ENCODE data around the gene SAP30BP.

Gene SAP30BP

DNA sequence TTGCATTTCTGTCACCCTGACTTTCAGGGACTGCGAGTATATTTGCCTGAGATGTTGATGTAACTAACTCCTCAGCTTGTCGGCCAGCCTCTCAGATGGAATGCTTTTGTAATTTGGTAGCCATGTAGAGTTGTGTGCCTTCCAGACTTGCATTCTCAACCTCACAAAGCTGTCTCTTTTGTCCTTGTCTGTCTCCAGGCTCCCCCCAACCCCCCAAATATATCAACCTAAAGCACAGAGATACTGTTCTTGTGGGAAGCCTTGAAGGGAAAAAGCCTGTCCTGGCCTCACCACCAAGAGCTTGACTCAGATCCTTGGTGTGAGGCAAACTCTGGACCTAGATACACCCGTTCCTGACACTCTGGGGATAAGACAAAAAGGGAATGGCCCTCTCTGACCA, 18.4 kb downstream of the SAP30BP start:
- no peak for DNase-seq (ENCODE audit: low read depth in 2 of 2)

DNA sequence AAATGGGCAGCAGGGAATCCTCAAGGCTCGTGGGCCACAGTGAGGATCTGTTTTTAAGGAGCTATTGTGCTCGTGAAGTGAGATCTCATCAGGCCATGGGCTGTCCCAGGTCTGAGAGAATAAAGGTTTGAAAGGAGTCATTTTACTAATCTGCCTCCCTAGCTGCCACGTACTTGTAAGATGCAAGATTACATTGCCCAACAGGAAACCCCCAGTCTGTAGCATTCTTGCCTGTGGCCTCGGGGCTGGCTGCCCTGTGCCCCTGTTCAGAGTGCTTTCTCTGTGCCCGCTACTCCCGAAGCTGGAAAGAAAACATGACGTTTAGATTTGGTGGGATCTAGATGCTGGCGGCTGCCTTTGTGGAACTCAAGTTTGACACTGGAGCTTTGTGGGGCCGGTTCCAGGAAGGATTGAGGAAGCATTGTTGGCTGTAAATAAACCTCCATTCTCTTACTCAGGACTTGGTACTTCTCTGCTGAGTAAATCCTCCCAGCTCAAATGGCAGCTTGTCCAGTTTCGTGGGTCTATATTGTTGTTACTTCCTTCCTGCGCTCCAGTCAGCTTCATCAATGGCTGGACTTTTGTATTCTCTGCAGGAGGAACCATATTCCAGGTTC, 21.2 kb downstream of the SAP30BP start:
- DNase-seq (ENCODE audit: low read depth in 2 of 2) = no peak

- DNase-seq (ENCODE audit: low read depth in 2 of 2) = no peak
These were observed 22.3 kb downstream of the SAP30BP start for GRCh38 chr17:75689441-75689873.

- DNase-seq (ENCODE audit: low read depth in 2 of 2) = peak in 1 of 2 donors; percentile 35
These were observed 24.2 kb downstream of the SAP30BP start for GRCh38 chr17:75691371-75691791.

DNA sequence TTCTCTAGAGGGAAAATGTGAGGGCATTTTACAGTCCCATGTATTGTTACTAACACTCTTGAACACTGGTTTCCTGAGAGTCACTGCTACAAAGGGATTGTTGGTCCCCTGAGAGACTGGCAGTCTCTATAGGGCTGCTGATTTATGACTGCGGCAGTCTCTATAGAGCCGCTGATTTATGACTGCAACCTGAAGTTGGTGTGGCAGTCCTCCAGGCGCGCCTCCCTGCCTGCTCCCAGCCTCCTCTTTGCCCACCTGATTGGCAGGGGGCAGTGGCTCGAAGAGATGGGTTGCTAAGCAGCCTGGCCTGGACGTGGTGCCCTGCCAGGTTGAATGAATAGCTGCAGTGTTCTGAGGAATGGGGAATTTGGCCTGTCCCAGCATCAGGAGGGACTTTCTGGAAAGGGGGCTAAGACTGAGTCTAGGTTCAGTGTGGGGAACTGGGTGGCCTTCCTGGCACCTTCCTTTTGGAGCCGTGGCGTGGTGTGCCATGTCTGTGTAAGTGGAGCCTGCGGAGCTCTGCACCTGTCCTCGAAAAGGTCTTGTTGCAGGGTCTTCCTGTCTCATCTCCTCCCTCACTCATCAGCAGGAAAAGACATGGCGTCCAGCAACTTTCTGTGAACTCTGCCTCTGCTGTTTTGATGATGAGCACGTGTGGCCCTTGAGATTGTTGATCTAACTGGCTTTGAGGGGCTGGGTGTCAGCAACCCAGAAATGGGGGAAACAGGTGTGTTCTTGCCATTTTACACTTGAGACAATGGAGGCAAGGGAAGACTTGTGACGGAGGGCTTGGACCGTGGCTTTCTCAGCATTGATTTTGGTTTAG, 24.9 kb downstream of the SAP30BP start:
- DNase-seq (ENCODE audit: low read depth in 2 of 2) = no peak

- DNase-seq (ENCODE audit: low read depth in 2 of 2) = no peak
These were observed 25.8 kb downstream of the SAP30BP start for GRCh38 chr17:75692976-75693375.

- no peak for DNase-seq (ENCODE audit: low read depth in 2 of 2)
These were observed 26.7 kb downstream of the SAP30BP start for GRCh38 chr17:75693500-75694481.

- no peak for DNase-seq (ENCODE audit: low read depth in 2 of 2)
These were observed 27.4 kb downstream of the SAP30BP start for GRCh38 chr17:75694536-75694935.

DNA sequence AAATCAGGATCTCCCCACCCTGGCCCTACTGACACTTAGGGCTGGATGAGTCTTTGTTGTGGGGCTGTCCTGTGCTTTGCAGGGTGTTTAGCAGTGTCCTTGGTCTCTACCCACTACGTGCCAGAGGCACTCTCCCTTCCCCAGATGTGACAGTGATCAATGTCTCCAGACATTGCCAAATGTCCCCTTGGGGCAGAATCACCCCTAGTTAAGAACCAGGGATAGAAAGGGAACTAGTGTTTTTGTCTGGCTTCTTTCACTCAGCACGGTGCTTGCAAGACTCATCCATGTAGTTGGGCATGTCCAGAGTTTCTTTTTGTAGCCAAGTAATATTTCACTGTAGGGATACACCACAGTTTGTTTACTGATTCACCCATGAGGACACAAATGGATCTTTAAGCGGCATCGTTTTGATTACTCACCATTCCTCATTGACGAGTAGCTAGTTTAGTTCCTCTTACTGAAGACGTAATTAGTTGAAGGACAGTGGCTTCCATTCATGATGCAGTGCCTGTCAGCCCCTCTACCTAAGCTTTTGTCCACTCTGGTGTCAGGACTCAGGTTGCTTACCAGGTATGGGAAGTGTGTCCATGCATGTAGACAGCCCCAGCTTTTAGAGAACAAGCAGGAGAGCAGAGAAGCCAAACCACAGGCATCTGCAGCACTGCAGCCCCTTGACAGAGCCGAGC, 28.1 kb downstream of the SAP30BP start:
- DNase-seq (ENCODE audit: low read depth in 2 of 2) = no peak

DNA sequence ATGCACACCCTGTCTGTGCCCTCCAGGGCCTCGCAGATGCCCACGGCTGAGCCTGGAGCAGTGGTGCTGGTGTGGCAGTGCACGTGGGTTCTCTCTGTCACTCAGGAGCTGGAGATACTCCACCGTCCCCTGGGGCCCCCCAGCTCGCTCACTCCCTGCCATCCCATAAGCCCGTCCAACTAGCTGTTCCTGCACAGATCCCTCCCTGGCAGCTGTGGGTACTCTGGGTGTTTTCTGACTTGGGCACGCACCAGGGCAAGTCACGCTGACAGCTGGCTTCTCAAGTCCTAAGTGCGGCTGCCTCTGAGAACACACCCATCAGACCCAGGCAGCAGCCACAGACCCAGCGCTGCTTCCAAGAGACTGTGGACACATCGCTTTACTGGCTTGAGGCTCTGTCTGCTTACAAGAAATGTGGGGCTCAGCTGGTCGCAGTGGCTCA, 28.7 kb downstream of the SAP30BP start:
- DNase-seq (ENCODE audit: low read depth in 2 of 2) = no peak

DNA sequence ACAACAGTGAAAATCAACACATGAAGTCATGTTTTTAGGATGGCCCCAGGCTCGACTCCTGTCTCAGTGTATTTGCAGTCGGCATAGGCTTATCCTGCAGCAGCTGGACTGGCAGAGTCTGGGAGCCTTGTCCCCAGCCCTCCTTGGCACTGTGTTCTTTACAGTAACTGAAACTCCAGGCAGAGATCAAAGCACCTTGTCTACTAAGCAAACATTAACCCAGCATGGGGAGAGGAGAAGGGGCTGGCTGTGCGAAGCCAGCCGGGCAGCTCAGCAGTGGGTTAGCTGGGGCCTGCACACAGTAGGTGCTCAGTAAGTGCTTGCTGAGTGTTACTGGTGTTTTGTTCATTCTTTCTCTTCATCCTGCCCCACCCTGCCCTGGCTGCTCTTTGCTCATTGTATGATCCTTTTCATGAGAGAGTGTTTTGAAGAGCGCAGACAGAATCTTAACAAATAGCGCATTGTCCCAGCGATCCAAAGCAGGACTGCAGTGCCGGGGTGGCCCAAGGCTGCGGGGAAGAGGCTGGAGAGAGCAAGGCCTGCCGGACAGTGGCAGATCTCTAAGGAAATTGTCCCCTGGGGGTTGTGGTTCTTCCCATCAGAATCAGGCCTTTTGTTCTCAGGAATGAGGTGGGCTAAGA, 30.6 kb downstream of the SAP30BP start:
- DNase-seq (ENCODE audit: low read depth in 2 of 2) = no peak

DNA sequence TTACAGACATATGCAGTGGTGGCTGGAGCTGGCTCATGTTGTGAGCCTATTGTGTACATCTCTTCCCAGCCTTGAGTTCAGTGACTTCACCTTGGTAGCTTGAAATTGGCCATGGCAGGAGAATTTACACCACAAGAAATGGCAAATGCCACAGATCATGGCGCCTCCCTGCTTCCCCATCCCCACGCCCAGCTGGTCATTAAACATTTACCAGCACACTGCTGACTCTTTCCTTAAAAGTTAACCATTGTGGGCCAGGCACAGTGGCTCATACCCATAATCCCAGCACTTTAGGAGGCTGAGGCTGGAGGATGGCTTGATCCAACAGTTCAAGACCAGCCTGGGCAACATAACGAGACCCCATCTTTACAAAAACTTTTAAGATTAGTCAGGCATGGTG, 31.5 kb downstream of the SAP30BP start:
- DNase-seq (ENCODE audit: low read depth in 2 of 2) = no peak

GRCh38 chr17:75701288-75701687, 34.1 kb downstream of the SAP30BP start:
- DNase-seq (ENCODE audit: low read depth in 2 of 2) = no peak

- DNase-seq (ENCODE audit: low read depth in 2 of 2) = no peak
These were observed 36.1 kb downstream of the SAP30BP start for GRCh38 chr17:75703191-75703590.

GRCh38 chr17:75703591-75703990, 36.5 kb downstream of the SAP30BP start:
- DNase-seq (ENCODE audit: low read depth in 2 of 2) = no peak

- DNase-seq (ENCODE audit: low read depth in 2 of 2) = no peak
These were observed 38.1 kb downstream of the SAP30BP start for GRCh38 chr17:75704963-75705875.

- DNase-seq (ENCODE audit: low read depth in 2 of 2) = no peak
These were observed 39.0 kb downstream of the SAP30BP start for GRCh38 chr17:75706042-75706728.

DNA sequence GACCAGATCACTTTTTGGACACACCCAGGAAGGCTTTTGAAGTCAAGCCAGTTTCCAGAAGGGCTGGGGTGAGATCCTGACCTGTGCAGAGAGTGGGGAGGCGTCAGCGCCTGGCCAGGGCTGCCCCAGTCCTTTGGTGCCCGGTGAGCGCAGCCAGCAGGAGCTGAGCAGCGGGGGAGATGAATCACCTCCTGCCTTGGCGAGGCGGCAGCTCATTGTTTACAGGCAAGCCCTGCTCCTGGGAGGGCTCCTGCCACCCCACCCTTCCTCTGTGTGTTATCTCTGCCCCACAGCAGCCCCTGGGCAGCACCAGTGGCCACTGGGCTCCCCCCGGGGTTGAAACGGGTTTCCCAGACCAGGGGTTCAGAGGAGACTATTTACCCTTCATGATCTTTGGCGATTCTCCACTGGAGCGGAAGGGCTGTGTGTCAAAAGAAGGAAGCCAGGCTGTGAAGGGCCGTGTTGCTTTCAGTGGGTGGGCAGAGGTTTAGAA, 40.0 kb downstream of the SAP30BP start:
- no peak for DNase-seq (ENCODE audit: low read depth in 2 of 2)

- no peak for DNase-seq (ENCODE audit: low read depth in 2 of 2)
These were observed 45.3 kb downstream of the SAP30BP start for GRCh38 chr17:75712446-75712845.
